Measurements from ENCODE around the gene MPP2.
"Not testable (repeated sequence)": the region's sequence is repeated elsewhere in the genome, so short reads cannot be mapped to it uniquely, and the experiment has no call there.

MPP2 gene

GRCh38 chr17:43928609-43929008, 21.3 kb upstream of the MPP2 start:
- DNase-seq (ENCODE audit: low read depth, low spot score), result no peak

- not testable (repeated sequence) for DNase-seq (ENCODE audit: low read depth, low spot score)
Measured at GRCh38 chr17:43927929-43928328, 20.6 kb upstream of the MPP2 start.

- DNase-seq (ENCODE audit: low read depth, low spot score), result no peak
Measured at GRCh38 chr17:43927060-43927864, 19.9 kb upstream of the MPP2 start.

DNA sequence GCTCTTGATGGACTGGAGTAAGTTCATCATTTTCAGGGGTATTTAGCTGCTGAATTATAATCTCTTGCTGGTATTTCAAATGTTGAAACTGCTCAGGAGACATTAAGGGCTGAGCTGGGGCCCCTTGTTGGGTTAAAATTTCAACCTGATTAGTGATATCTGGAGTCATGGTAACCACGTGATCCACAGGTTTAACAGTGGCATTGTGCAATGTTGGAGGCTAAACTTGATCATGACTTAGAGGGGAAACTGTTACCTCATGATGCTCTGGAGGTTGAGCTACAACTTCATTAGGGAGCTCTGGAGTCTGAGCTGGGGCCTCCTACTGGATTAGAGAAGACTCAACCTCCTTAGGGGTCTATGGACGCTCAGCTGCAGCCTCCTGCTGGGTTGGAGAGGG, 17.2 kb upstream of the MPP2 start:
- DNase-seq (ENCODE audit: low read depth, low spot score), result no peak

DNA sequence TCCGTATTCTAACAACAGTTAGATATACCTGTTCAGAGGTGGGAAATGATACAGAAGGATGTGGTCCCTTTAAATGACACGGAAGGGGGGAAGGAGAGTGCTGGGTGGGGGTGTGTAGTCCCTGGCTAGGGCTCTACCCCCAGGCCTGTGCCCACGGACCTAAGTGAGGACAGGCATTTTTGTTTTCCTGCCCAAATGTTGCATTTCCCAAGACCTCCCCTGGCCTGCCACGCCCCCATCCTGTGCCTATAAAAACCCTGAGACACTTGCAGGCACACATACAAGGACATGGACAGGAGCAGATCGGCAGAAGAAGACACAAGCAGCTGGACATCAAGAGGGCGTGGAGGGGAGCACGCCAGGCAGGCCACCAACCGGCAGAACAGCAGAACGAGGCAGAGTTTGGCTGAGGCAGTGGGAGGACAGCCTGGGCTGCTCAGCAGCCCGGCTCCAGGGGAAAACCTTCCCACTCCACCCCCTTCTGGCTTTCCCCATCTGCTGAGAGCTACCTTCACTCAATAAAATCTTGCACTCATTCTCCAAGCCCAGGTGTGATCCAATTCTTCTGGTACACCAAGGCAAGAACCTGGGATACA, 13.3 kb upstream of the MPP2 start:
- no peak for DNase-seq (ENCODE audit: low read depth, low spot score)

DNA sequence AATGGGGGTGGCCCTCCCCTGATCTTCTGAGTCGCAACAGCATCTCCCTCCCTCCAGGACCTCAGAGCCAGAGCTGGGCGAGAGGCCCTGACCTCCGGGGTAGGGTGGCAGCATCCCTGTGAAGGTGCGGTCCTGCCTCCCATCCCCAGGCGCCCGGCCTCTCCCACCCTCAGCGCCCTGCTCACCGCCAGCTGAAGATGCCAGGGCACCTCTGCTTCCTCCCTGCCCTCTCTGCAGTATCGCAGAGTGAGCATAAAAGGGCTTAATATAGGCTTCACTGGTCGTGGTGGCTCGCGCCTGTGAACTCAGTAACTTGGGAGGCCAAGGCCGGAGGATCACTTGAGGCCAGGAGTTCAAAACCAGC, 10.7 kb upstream of the MPP2 start:
- no peak for DNase-seq (ENCODE audit: low read depth, low spot score)

GRCh38 chr17:43917348-43918025, 10.2 kb upstream of the MPP2 start:
- peak; percentile 15 for DNase-seq (ENCODE audit: low read depth, low spot score)

DNA sequence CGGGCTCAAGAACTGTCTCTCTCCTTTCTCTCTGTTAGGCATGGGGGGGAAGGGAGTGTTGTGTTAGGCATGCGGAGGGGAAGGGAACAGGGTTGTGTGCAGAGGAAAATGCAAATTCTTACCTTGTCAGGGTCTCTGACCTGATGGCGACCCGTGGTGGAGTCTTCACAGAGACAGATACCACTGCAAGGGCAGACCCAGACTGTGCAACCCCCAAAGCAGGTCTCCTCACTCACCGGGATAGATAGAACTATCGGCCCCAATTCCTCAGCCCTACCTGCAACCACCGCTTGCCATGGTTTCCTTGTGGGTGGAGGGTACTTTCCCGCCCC, 9.6 kb upstream of the MPP2 start:
- no peak for DNase-seq (ENCODE audit: low read depth, low spot score)

DNA sequence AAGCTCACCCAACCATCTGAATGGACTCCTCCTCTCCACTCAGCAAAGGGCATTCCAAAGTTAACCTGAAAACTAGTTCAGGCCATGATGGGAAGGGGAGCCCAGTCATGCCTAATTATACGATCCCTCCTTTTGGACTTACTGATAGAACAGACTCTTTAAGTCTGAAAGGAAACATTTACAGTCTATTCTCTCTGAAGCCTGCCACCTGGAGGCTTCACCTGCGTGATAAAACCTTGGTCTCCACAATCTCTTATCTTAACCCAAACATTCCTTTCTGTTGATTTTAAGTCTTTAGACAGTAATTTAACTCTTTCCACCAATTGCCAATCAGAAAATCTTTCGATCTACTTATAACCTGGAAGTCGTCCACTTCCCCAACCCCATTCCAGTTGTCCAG, 9.0 kb upstream of the MPP2 start:
- no peak for DNase-seq (ENCODE audit: low read depth, low spot score)

DNA sequence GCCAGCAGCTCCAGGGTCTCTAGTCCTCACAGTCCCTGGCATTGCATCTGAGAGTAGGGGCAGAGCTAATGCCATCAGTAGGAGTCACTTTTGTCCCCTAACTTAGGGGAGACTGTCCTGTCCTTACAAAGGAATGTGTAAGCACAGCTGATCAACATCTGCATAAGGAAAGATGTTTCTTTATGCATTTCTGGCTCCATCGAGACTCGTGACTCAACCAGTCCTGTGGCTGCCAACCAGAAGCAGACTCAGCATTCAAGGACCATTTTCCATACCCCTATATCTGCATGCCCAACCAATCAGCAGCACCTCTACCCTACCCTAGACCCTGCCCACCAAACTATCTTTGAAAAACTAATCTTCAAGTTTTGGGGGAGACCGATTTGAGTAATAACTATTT, 8.2 kb upstream of the MPP2 start:
- DNase-seq (ENCODE audit: low read depth, low spot score), result no peak

DNA sequence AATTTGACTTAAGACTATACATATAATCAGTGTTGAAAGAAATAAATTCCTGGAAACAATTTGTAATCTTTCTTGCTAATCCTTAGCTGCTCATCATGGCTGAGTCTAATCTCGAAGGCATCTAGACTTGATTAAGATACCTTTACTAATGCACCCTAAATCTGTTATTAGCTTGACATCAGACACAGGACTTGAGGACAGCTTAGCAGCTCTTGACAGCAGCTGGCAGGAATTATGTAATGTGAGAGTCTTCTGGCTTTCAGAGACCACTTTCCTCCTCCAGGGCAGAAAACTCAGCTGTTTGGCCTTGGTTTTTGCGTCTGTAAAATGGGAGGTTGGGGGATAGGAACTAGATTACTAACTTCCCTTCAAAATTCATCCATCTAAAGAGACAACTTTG, 7.1 kb upstream of the MPP2 start:
- DNase-seq (ENCODE audit: low read depth, low spot score), result no peak

DNA sequence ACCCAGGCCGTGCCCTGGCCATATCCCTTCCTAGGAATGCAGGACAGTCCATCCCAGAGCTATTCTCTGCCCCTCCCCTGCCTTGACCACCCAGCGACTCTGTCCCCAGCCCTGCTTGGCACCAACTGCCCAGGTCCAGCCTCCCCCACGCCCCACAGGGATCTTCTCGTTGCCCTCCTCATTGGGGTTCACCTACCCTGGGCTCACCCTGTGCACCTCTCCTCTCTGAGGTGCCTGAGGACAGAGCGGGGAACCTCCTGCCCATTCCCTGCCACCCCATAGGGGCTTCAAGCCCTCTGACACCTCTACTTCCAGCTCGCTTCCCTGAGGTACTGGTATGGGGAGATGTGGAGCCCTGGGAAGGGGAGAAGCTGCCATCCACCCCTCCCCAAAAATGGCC, 6.2 kb upstream of the MPP2 start:
- DNase-seq (ENCODE audit: low read depth, low spot score), result no peak

DNA sequence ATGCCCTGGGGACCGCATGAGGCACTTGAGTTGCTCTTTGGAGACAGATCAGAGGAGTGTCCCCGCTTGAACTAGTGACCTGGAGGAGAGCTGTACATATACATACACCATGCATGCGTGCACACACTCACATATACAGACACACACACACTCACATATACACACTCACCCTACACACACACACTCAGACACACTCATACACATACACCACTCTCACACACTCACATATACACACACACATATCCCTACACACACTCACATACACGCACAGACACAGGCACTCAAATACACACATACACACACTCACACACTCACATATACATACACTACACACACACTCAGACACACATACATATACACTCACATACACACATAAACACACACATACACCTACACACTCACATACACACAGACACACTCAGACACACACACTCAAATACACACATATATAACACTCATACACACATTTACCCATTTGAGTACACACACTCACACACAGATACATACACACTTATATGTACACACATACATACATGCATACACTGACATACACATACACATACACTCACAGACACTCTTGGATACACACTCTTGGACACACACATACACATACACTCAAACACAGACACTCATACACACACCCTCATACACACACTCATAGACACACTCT, 5.4 kb upstream of the MPP2 start:
- no peak for DNase-seq (ENCODE audit: low read depth, low spot score)

DNA sequence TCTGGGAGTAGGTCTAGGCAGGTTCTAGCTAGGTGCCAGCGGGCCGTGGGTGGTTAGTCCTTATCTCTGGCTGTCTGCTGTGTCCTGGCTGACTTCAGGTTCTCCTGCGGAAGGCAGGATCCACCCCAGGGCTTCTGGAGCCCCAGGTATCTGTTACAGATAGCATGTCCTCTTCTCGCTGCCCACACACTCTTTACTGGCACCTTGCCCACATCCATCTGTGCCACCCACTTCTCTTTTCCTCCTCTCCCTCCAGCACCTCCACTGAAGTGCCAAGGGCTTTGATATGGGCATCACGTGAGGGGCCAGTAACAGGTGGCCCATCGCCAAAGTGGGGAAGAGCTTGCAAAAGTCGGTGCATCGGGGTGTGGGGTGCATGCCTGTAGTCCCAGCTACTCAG, 4.6 kb upstream of the MPP2 start:
- no peak for DNase-seq (ENCODE audit: low read depth, low spot score)

GRCh38 chr17:43909537-43910231, 2.3 kb upstream of the MPP2 start:
- no peak for DNase-seq (ENCODE audit: low read depth, low spot score)

GRCh38 chr17:43907998-43908721, 824 bp upstream of the MPP2 start:
- DNase-seq (ENCODE audit: low read depth, low spot score), result no peak

- no peak for DNase-seq (ENCODE audit: low read depth, low spot score)
Measured at GRCh38 chr17:43906951-43907424, 348 bp downstream of the MPP2 start.

- no peak for DNase-seq (ENCODE audit: low read depth, low spot score)
Measured at GRCh38 chr17:43905985-43906852, 1.1 kb downstream of the MPP2 start.

- DNase-seq (ENCODE audit: low read depth, low spot score), result no peak
Measured at GRCh38 chr17:43905400-43905984, 1.8 kb downstream of the MPP2 start.

Data from activated CD4-positive, CD25-positive, alpha-beta regulatory T cell treated with anti-CD3 and anti-CD28 coated beads, Interleukin-2, amount 50 U/mL, for 16 hours (primary cell).